ENCODE data around the gene FUNDC2.
"Not testable (repeated sequence)": the region's sequence is repeated elsewhere in the genome, so short reads cannot be mapped to it uniquely, and the experiment has no call there.

Gene FUNDC2, protein sequence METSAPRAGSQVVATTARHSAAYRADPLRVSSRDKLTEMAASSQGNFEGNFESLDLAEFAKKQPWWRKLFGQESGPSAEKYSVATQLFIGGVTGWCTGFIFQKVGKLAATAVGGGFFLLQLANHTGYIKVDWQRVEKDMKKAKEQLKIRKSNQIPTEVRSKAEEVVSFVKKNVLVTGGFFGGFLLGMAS

DNA sequence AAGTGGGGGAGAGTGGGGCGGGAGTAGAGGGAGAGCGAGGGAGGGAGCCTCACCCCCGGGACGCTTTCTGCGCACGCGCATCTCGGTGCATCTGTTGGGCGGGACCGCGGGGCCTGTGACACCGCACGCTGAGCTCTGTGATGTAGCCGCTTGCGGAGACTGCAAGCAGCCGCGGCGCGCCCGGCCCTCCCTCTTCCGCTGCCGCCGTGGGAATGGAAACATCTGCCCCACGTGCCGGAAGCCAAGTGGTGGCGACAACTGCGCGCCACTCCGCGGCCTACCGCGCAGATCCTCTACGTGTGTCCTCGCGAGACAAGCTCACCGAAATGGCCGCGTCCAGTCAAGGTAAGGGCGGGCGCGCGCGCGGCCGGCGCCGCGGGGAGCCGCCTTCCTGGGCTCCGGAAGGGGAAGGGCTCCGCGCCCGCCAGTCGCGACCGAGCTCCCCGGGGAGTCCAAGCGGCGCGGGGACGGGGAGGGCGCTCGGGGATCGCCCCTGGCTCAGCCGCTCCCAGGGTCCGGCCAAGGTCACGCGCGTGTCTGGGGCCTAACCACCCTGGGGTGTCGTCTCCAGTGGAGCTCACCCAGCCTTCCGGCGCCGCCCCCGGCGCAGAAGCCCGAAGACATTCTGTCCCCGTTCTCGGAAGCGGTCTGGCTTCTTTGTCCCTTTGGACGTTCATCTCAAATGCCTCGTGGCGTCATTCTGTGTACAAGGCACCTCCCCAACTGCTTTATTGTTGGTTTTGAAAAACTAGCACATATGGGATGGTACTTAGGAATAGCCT, at the start of gene FUNDC2:
TSS of gene FUNDC2 (plus strand) at position 118 of the 782 bp plus-strand sequence. CDS start at position 213, 95 bp downstream.
- peak; percentile 97 for DNase-seq

DNA sequence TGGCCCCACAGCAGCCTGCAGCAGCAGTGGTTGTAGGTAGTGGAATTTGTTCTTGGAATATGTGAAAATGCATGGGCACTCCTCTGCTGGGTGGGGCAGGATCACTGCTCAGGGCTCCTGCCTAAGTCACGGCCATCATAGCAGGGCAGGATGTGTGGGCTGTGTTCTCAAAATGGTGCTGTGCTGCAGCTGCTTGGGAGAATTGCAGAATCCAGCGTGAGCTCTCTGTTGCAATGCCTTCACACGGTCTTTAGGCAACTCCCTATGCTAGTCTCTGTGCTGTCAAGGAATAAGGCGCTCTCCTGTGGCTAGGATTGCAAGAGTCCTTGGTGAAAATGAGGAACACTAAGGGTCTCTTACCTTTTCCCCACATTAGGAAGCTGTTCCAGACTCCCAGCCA, 47.0 kb upstream of the FUNDC2 start:
- no peak for DNase-seq

DNA sequence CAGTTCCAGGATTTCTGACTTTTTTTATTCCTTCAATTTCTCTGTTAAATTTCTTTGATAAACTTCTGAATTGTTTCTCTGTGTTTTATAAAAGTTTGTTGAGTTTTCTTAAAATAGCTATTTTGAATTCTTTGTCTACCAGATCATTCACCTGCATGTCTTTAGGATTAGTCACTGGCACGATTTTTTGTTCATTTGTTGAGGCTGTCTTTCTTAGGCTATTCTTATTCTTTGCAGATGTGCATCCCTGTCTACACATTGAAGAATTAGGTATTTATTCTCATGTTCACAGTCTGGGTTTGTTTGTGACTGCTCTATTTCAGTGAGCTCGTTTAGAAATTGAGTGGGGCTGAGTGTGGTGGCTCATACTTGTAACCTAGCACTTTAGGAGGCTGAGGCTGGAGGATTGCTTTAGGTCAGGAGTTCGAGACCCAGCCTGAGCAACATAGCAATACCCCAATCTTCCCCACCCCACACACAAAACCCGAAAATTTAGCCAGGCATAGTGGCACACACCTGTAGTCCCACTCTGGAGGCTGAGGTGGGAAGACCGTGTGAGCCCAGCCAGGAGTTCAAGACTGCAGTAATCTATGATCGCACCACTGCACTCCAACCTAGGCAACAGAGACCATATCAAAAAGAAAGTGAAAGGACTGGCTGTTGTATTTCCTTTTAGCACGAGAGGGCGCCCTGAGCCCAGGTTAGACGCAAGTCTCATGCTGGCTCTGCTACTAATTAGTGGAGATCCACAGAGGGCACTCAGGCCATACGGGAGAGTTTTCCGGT, 46.1 kb upstream of the FUNDC2 start:
- peak; percentile 68 for DNase-seq

DNA sequence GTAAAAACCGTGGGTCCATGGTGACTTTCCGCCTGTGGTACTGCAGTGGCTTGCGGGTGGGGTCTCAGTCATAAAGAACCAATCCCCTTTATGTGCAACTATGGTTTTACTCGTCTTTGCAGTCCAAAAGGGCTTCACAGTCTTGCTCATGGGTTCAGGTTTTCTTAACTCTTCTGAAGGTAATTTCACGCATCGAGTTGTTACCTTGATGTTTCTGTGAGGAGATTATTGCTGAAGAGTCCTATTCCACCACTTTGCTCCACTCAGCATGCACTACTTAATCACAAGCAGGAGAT, 45.6 kb upstream of the FUNDC2 start:
- no peak for DNase-seq

DNA sequence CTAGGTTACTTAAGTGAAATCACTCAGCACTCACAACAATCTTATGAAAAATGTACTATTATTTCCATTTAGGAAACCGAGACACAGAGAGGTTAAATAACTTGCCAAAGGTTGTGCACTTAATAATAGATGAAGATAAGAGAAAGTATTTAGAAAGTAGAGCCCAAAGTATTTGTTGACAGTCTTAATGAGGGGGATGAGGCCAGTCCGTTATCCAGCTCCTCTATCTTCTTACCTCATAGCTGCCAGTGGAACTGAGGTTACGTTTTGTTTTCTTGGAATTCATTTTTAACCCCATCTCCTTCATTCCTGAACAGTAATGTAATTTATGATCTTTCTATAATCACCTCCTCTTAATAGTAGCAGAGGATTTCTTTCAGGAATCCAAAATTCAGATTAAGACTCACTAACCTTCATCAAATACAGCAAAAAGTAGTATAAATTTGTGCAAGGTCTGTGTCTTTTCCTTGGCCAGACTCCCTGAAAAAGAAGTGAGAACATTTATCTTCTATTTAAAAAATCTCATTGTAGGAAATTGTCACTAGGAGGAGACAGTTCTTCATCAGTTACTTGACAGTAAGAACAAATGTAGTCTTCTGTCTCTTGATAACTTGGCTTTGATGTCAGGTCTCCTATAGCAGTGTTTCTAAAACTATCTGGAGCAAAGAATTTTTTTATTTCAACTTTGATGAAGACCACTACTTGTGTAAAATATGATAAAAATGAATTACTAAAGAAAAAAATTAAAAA, 39.6 kb upstream of the FUNDC2 start:
- no peak for DNase-seq

DNA sequence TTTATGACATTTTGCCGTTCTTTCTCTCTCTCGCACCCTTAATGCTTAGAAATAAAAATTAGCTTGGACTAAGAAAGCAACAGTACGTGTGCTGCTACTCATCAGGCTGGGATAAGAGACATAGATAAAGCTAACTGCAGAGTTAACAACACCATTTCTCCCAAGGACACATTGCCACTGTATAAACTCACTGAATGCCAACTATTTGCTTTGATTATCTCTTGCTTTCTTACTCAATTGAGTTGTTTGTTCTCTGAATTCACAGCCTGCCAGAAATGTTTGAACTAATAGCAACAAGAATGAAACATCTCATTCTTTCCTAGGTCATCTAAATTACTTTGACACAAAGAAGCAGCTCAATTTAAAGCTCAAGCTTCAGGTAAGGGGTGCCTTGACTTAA, 38.7 kb upstream of the FUNDC2 start:
- DNase-seq = no peak

DNA sequence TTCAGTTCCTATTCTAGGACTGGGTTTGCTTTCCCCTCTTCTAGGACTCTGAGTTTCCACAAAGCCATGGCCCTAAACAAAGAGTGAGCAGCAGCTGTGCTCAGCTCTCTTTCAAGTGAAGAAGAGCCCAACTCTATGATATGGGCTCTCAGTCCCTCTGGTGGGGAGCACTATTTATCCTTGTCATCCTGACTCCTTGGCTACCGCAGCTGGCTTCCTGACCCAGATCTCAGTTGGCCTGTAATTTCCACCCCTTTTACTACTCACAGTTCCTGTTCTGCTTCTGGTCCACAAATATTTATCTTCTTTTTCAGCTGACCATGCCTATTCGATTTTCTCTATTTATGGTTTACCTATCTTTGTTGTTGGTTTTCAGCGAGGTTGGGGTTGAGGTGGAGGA, 37.9 kb upstream of the FUNDC2 start:
- no peak for DNase-seq

DNA sequence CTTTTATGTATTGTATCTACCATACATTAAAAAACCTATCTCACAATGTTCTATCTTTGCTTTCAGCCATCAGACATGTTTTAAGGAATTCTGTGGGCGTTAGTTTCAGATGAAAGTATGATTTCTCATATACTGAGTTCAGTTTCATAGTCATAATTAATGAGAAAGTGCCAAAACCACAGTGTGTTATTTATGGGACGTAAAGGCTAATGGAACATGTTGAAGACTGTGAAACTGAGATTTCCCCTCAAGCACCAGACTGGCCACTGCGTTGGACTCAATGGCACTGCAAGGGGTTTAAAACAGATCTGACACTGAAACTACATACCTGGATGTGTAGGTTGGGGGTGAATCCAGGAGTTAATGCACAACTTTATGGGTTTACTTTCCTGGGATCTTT, 36.1 kb upstream of the FUNDC2 start:
- DNase-seq = no peak

DNA sequence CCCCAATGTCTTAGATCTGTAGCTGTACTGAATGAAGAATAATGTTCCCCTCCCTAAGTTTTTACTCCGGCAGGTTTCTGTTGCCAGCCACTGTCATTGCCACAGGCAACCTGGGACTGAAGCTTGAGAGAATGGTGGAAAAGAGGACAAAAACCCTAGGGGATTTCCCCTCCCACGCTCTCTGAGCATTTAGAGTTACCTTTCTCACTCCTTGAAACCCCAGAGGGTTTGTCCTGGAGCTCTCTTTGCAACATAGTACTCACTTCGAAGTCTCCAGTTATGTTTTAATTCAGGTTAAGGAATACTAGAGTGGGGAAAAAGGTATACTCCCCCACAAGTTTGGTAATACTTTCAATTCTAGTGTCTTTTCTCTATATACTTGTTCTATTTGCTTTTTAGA, 35.6 kb upstream of the FUNDC2 start:
- DNase-seq = no peak

DNA sequence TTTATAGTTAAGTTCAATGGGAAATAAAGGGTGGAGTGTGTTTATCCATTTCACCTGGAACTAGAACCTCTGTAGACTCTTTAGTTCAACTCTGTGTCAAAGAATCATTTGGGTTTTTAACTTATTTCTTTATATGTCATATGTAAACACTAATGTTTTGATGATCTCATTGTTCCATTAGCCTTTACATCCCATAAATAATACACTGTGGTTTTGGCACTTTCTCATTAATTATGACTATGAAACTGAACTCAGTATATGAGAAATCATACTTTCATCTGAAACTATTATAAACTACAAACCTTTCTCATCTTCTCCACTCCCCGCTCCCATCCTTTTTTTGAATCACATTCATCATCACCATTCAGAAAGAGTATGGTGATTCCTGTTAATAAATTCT, 35.2 kb upstream of the FUNDC2 start:
- DNase-seq = no peak

DNA sequence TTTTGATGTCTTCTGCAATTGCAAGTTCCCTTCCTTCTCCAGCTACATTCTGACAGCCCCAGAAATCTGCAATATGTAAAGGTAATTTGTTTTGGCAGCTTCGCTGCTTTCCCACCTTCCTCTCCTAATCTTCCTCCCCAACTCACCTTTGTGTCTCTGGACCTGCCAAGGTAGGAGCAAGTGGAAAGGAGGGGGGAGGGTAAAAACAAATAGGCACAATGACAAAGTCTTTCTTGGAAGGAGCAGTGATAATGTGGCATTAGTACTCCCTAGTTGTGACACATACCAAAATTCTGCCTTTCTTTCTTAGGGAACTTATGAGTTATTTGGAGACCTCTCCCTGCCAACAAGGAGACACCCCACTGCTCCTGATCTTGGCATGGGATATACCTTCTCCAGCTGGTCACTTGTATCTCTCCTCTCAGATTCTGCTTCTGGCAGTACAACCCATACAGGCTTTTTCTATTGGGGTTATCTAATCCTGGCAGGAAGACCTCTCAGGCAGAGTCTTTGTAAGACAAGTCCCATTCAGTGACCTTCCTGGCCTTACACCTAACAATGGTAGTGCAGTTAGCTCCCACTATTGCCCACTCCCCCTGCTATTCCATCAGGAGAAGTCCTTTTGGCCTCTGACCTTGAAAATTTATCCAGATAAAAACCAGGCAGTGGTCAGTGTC, 28.3 kb upstream of the FUNDC2 start:
- DNase-seq = no peak

DNA sequence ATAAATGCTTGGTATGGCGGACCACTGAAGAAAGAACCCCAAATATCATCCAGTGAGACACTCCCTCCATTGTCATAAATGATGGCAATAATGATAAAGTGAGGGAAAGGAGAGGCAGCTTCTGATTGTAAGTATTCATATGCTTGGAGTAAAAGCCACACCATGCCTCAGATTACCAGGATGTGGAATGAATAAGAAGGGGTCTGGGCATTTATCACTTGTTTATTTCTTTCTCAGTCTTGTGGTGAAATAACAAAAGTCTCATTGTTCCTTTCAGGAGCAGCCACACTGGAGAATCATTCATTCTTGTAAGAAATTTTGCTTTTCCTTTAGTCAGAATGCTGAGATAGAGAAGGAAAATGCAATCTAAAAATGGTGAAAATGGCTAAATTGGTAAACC, 25.8 kb upstream of the FUNDC2 start:
- DNase-seq = no peak

DNA sequence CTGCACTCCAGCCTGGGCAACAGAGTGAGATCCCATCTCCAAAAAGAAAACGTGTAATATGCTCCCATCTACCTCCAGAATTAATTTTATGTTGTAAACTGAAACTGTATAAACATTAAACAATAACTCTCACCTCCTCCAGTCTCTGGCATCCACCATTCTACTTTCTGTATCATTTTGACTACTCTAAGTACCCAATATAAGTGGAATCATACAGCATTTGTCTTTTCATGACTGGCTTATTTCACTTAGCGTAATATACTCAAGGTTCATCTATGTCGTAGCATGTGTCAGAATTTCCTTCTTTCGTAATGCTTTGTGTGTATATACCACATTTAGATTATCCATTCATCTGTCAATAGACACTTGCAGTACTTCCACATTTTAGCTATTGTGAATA, 24.8 kb upstream of the FUNDC2 start:
- DNase-seq = no peak

DNA sequence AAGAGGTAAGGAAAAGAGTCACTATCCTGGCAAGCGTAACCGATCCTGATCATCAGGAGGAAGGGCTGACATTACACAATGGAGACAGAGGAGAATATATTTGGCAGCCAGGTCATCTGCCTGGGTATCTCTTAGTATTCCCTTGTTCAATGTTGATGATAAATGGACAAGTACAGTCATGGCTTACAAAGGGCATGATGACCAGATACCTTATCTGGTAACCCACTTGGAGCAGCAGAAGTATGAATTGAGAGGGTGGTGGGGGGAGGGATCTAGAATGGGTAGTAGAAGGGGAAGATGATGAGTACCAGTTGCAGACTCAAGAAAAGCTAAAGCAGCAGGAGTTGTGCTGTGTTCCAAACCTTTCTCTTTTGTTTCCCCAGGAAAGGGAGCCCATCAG, 21.5 kb upstream of the FUNDC2 start:
- DNase-seq = no peak

DNA sequence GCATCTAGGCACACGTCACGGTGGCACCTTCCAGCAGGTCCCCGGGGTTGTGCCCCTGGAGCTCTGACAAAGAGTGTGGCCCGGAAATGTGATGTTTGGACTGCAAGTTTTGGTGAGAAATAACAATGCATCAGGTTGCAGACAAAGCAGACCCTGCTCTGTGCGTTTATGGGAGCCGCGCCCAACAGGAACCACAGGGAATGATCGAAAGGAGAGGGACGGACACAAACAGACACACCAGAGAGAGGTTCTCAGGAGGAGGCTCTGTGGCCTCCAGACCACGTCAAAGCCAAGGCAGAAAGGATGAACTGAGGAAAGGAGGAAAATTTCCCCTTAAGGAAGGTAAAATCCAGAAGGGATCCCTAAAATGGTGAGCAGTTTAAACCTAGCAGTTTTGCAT, 20.3 kb upstream of the FUNDC2 start:
- not testable (repeated sequence) for DNase-seq

DNA sequence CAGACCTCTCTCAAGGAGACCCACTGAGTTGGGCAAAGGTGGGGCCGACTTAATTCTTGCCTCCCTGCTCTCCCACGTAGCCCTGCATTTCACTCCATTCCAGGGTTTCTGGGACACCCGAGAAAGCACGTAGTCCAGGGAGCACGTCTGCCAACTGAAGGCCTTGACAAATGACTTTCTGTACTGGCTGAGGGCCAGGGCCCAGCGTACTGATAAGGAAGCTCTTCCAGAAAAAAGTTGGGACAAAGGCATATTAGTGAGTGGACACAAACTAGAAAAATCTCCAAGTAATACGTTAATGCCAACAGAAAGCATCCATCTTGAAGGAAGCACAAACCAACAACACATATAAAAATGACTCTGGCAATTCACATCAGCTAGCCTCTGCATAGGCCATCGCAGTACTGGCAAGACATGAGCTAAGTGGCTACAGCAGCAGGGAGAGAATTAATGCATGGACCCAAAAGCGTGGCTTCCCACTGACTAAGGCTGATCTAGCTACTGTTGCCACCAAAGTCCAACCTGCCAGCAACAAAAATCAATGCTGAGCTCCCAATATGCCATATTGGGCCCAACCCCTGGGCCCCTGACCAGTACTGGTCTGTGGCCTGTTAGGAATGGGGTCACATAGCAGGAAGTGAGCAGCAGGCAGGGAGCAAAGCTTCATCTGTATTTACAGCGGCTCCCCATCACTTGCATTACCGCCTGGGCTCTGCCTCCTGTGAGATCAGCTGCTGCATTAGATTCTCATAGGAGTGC, 19.6 kb upstream of the FUNDC2 start:
- not testable (repeated sequence) for DNase-seq

DNA sequence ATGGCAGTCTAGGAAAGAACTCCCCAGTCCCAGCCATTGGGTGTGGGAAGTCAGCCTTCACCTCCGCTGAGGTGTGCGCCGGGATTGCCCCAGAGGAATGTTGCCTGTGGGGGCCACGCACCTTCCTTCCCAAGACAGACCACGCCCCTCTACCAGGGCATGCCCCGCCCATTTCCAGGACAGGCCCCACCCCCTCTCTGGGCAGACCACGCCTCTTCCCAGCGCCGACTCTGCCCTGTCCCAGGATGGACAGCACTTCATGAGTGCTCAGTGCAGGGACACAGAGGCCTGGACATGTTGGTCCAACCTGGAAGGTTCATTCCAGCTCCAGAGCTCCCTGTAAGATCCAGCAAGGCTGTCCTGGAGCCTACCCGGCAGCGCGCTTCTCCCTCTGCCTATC, 18.1 kb upstream of the FUNDC2 start:
- not testable (repeated sequence) for DNase-seq

DNA sequence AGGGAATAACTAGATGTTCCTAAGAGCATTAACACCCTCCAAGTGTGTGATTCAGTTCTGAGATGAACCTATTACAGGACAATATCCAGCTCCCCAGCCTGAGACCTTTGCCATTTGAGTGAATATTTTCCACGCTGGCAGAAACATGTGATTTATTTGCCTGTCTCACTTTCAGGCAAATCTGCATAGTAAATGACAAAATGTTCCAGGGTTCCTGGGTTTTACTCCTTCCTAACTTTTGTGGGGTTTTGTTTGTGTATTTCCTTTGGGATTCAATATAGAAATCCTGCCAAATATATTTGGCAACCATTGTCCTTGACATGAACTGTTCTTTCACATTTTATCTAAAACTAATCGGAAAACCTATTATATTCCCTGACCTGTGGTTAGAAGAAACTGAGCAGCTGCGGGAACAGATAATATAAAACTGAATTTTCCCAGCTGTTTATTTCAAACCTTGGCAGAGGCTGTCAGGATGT, 16.6 kb upstream of the FUNDC2 start:
- no peak for DNase-seq

DNA sequence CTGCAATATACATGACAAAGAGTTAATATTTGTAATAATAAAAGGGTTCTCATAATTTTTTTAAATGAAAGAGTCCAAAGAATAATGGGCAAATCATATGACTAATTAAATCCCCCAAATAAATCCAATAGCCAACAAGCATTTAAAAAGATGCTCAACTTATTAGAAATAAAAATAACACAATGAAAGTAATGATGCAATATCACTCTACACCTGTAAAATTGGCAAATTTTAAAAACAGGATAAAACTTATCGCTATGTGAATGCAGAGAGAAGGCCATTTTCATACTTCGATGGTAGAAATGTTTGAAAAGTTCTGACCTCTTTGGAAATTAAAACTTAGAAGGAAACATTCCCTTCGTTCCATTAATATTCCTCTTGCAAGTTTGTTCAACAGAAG, 6.1 kb upstream of the FUNDC2 start:
- DNase-seq = no peak

DNA sequence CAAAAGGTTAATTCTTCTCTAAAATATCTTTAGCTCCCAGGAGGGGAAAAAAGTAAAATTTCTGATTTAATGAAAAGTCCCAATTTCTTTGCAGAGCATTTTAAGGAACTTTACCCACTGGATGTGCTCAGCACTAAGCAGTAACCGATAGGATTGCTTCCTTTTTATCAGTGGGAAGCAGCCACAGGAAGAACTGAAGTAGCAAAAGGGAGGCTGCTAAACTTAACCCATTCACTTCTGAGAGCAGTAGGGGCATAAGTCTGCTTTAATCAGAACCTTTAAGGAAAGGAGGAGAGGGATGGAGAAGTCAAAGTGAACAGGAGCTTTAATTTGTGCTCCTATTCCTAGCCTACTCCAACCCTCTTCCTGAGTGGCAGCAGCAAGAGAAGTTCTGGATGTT, 4.1 kb upstream of the FUNDC2 start, which contains the start of gene F8:
TSS of gene F8 (minus strand) at position 139 of the 400 bp plus-strand sequence. CDS start 171 bp downstream, outside the sequence.
- no peak for DNase-seq

DNA sequence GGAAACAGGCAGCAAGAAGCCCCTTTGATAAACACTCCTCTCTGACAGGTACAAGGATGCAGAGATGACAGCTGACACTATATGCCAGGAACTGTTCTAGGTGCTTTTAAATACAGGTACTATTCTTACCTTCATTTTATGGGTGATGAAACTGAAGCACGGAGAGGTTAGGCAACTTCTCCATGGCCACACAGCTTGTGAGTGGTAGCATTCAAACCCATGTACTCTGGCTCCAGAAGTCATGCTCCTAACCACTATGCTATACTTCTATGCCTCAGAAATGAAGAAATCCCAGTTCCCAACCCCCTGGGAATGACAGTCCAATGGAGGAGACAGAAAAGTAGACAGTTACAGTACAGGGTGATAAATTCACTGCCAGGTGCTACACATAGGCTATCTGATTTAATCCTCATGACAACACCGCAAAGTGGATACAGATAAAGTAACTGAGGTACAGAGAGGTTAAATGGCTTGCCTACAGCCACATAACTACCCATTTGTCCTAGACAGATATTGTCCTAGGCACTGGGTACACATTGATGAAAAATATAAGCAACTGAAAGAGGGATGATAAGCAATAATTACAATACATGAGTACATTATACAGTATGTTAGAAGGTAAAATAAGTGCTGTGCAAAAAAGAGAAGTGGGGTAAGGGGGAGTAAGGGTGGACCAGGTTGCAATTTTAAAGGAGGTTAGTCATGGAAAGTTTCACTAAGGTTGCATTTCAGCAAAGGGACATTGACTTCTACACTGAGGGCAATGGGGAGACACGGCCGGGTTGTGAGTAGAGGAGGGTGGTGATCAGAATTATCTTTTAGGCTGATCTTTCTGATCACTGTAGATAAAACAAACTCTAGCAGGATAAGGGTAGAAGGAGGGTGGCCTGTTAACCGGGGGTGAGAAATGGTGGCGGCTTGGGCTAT, 2.5 kb upstream of the FUNDC2 start:
- DNase-seq = no peak
